ENCODE data around the gene C11orf65.
"Not testable (repeated sequence)": the region's sequence is repeated elsewhere in the genome, so short reads cannot be mapped to it uniquely, and the experiment has no call there.

Gene C11orf65

GRCh38 chr11:108468478-108468864 is 1.1 kb upstream of the C11orf65 start:
- no peak for DNase-seq

DNA sequence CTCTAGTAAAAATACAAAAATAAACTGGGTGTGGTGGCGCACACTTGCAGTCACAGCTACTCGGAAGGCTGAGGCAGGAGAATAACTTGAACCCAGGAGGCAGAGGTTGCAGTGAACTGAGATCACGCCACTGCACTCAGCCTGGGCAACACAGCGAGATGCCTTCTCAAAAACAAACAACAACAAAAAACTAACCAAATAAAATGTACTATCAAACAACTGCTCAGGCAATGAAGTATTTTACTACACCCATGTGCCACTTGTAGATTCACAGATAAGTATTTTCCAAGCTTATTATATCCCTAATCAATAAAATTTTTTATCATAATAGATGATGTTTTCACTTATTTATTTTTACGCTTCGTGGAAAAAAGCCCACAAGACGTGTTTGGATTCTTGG is 924 bp downstream of the C11orf65 start:
- DNase-seq = no peak

DNA sequence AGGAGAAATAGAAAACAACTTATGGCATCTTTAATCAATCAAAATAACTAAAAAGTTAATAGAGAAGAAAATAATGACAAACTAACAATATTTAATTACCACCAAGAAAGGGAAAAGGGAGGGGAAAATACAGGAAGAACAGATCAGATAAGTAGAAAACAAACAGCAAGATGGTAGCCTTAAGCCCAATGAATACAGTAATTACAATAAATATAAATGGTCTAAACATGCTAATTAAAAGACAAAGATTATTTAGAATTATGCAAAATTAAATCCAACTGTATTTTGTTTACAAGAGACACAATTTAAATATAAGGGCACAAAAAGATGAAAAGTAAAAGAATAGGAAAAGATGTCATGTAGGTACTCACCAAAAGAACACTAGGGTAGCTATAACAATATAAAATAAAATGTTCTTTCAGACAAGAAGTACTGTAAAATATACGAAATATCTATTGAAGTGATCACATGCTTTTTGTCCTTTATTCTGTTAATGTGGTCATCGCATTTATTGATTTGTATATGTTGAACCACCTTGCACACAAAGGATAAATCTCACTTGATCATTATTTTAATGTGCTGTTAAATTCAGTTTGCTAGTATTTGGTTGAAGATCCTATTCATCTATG is 14.0 kb downstream of the C11orf65 start:
- DNase-seq = no peak

GRCh38 chr11:108441445-108441844 is 25.9 kb downstream of the C11orf65 start:
- DNase-seq = not testable (repeated sequence)

- DNase-seq = no peak
These were observed 30.7 kb downstream of the C11orf65 start for GRCh38 chr11:108436594-108436993.

GRCh38 chr11:108435066-108435465 is 32.3 kb downstream of the C11orf65 start:
- no peak for DNase-seq

DNA sequence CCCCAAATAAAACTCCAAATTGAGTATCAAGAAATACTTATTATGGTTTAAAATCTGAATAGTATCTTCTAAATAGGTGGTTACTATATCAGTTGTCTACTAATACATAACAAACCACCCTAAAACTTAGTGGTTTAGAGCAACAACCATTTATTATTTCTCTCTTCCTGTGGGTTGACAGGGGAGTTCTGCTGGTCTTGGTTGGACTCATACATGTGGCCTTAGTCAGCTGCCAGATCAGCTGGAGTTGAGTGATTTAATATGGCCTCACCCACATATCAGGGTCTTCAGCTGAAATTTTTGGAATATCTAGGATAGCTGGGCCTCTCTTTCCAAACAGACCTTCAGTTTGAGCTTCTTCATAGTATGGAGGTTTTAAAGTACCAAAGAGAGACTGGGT is 34.5 kb downstream of the C11orf65 start:
- DNase-seq = no peak

DNA sequence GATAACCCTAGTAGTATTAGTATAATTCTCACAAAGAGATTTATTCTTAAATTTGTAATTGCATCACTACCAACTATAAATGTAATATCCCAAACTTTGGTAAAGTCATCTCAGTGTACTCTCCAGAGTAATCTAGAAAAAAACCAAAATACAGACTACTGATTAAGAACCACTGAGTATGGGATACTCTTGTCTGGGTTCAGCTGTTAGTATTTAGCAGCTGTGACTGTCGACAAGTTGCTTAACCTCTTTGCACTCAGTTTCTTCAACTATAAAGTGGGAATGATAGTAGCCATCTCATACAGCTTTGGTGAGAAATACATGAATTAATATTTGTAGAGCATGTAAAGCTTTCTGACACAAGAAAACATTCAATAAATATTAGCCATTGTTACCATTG is 35.3 kb downstream of the C11orf65 start:
- no peak for DNase-seq

DNA sequence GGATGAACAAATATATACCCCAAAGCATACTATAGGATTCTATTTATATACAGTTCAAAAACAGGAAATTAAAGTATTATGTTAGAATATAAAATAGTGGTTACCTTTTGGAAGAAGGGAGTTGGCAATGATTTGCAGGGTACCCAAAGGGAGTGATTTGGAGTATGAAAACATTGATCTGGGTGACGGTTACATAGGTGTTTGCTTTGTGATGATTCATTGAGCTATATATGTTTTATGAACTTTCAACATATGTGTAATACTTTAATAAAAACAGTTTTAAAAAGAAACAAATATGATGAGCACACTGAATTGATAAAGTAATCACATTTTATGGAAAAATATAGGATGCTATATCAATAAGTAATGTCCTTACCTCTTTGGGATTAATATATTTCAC is 36.0 kb downstream of the C11orf65 start:
- no peak for DNase-seq

DNA sequence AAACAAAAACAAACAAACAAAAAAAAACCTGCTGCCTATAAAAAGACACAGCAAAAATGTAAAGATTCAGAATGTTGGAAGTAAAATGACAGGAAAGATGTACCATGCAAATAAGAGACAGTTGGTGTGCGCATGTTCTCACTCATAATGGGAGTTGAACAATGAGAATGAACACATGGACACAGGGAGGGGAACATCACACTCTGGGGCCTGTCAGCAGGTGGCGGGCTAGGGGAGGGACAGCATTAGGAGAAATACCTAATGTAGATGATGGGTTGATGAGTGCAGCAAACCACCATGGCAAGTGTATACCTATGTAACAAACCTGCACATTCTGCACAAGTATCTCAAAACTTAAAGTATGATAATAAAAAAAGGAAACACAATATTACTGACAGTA is 49.8 kb downstream of the C11orf65 start:
- not testable (repeated sequence) for DNase-seq

- no peak for DNase-seq
These were observed 52.4 kb downstream of the C11orf65 start for GRCh38 chr11:108414958-108415357.

DNA sequence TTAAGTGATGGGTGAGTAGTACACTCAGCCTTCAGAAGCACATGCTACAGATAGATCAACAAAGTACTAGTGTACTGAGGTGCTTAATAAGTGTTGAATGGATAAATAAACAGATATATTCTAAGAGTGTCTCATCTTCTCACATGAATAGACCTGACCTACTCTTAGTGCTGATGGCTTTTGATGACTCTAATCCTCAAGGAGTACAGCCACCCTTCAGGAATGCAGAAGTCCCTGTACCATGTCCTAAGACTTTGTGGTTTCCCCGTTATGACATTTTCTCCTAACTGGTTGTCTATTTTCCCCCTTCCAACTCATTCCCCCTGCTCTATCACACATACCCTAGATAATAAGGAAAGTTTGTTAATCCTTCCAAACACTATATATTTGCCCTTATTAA is 61.6 kb downstream of the C11orf65 start:
- no peak for DNase-seq

DNA sequence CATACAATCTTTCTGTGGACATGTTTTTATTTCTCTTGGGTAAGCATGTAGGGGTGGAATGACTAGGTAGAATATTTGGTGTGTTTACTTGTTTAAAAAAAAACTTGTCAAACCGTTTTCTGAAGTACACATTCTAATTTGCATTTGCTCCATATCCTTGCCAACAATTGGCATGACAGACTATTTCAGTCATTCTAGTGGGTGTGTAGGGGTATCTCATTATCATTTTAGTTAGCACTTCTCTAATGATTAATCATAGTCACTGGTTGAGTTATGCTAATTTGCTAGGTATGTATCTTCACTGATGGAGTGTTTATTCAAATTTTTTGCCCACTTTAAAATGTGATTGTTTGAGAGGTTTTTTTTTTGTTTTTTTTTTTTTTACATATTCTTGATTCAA is 64.3 kb downstream of the C11orf65 start:
- DNase-seq = no peak

GRCh38 chr11:108402241-108402640 is 65.1 kb downstream of the C11orf65 start:
- DNase-seq = no peak

DNA sequence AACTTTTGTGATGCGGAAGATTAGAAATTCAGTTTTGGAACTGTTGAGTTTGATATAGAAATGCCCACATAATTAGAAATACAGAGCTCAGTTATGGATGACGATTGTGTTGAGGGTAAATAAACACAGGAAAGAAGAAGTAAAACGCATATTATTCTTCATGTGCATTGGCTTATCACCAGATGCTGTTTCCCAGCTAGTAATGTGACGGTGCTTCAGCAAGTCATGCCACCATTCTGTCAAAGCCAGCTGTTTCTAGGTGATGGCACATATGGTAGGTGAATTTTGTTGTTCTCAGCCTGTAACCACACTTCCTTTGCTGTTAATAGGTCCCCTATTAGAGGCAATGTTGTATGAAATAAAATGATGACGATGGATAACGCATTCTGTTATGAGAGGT is 68.9 kb downstream of the C11orf65 start:
- no peak for DNase-seq

DNA sequence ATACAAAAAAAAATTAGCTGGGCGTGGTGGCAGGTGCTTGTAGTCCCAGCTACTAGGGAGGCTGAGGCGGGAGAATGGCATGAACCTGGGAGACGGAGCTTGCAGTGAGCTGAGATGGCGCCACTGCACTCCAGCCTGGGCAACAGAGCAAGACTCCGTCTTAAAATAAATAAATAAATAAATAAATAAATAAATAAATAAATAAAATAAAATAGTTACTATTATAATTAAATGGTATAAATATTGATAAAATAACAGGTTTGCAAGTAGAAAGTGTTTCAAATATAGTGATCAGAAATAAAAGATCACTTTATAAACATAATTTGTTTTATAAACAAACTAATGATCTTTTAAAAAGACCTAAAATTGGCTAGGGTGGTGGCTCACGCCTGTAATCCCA is 70.7 kb downstream of the C11orf65 start:
- DNase-seq = not testable (repeated sequence)

DNA sequence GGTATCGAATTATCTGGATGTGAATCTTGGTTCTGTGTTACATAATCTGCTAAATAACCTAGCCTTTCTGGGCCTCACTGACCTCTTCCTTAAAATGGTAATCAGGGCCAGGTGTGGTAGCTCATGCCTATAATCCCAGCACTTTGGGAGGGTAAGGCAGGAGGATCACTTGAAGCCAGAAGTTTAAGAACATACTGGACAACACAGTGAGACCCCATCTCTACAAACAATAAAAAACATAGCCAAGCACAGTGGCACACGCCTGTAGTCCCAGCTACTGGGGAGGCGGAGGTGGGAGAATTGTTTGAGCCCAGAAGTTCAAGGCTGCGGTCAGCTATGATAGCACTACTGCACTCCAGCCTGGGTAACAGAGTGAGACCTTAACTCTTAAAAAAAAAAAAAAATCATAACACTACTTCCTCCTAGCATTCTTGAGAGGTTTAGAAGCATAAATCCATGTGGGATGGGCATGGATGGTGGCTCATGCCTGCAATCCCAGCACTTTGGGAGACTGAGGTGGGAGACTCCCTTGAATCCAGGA is 72.5 kb downstream of the C11orf65 start:
- no peak for DNase-seq

- no peak for DNase-seq
These were observed 74.3 kb downstream of the C11orf65 start for GRCh38 chr11:108393046-108393445.

DNA sequence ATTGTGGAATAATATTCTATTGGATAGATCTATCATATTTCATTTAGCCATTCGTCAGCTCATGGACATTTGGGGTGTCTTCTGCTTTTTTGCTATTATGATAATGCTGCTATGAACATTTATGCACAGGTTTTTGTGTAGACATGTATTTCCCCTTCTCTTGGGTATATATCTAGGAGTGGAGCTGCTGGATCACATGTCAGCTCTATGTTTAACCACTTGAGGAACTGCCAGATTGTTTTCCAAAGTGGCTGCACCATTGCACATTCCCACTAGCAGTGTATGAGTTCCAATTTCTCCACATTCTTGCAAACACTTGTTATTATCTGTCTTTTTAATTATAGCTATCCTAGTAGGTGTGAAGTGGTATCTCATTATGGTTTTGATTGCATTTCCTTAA is 75.0 kb downstream of the C11orf65 start:
- DNase-seq = no peak

- DNase-seq = no peak
These were observed 78.8 kb downstream of the C11orf65 start for GRCh38 chr11:108388576-108388975.

DNA sequence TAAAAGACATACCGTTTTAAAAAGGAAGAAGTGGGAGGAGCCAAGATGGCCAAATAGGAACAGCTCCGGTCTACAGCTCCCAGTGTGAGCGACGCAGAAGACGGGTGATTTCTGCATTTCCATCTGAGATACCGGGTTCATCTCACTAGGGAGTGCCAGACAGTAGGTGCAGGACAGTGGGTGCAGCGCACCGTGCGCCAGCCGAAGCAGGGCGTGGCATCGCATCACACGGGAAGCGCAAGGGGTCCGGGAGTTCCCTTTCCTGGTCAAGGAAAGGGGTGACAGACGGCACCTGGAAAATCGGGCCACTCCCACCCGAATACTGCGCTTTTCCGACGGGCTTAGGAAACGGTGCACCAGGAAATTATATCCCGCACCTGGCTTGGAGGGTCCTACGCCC is 93.8 kb downstream of the C11orf65 start:
- not testable (repeated sequence) for DNase-seq

GRCh38 chr11:108370990-108371389 is 96.3 kb downstream of the C11orf65 start:
- no peak for DNase-seq

- DNase-seq = no peak
These were observed 97.0 kb downstream of the C11orf65 start for GRCh38 chr11:108370315-108370714.

- no peak for DNase-seq
These were observed 98.3 kb downstream of the C11orf65 start for GRCh38 chr11:108369064-108369463.

DNA sequence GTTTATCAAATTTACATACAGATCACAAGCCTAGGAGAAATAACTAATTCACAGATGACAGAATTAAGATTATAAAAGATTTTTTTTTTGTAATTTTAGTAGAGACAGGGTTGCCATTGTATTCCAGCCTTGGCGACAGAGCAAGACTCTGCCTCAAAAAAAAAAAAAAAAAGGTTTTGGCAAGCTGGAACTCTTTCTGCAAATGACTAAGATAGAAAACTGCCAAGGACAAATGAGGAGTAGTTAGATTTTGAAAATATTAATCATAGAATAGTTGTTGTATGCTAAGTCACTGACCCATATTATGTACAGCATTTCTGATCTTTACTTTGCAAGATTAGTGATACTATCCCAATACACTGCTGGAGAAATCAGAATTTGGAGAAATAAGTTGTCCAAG is 99.2 kb downstream of the C11orf65 start:
- DNase-seq = no peak
